ENCODE measurements around the gene DBN1. TPM values are rescaled to one million over a fixed set of nuclear protein-coding genes. Genes with fewer than 3 reads are reported as not detected.

DBN1 gene
- total and polyA plus RNA-seq, 9 of the 15 experiments (the other 6 are each of a cell fraction or from before 2014, with no cell fraction given) = 0.25 to 87.2 (median 27.9) TPM

DNA sequence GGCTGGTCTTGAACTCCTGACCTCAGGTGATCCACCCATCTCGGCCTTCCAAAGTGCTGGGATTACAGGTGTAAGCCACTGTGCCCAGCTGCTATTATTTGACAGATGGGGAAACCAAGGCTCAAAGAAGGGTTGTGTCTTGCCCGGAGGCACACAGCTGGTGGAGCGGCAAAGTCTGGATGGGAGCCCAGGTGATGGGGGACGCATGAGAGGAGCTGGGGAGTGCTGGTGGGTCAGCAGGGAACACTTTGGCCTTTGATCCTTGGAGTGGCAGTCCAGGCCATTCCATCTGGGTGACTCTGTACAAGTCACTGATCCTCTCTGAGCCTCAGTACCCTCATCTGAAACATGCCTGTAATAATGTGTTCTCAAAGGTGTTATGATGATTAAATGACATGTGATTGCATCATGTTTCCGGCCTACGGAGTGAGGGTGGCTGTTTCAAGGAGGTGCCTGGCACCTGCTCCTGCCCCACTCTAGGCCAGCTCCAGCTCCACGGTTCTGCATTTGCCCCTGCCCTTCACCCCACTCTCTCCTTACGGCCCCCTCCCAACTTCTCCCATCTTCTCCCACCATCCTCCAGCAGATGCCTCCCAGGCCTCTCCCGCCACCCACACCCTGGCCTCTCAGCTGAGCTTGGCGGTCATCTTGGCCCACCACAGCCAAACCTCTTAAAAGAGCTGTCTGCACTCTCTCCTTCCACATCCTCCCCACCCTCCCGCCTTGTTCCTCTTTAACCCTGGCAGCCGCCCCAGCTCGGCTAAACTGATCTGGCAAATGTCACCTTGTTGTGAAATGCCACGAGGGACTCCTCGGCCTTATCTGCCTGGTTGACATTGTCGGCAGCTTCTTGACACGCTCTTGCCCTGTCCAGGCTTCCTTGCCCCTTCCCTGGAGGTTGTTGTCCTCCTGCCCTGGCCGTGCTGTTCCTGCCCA is 5.5 kb upstream of the DBN1 start (continued):
- TF ChIP-seq, protein P1, sequence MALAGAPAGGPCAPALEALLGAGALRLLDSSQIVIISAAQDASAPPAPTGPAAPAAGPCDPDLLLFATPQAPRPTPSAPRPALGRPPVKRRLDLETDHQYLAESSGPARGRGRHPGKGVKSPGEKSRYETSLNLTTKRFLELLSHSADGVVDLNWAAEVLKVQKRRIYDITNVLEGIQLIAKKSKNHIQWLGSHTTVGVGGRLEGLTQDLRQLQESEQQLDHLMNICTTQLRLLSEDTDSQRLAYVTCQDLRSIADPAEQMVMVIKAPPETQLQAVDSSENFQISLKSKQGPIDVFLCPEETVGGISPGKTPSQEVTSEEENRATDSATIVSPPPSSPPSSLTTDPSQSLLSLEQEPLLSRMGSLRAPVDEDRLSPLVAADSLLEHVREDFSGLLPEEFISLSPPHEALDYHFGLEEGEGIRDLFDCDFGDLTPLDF (CRISPR knock-in tag; IDR thresholded peaks at IDR 0.05) = no peak
- TF ChIP-seq RBFOX2 (IDR thresholded peaks at IDR 0.05; ENCODE audit: low read depth, low read length) (peak; percentile 51; the same call in 1 of the 2 replicates), JUN (IDR thresholded peaks at IDR 0.05; ENCODE audit: borderline replicate concordance, low read depth, low read length) (no peak), JUN (CRISPR knock-in tag; IDR thresholded peaks at IDR 0.05; ENCODE audit: borderline replicate concordance) (0 out of 2 replicates have a peak, but pooled peaks have one; percentile 9), ETV6 (IDR thresholded peaks at IDR 0.05; ENCODE audit: borderline replicate concordance in 1 of 2, low read depth in 2 of 2, low read length in 1 of 2) (no peak), ETV6 (CRISPR knock-in tag; IDR thresholded peaks at IDR 0.05; ENCODE audit: borderline replicate concordance) (no peak), BHLHE40 (IDR thresholded peaks at IDR 0.05; ENCODE audit: low read length) (peak; percentile 71), ARID1B (IDR thresholded peaks at IDR 0.05) (peak; percentile 48; the same call in 1 of the 2 replicates), ZNF696 (CRISPR knock-in tag; conservative IDR thresholded peaks at IDR 0.05) (no peak), ELF4 (CRISPR knock-in tag; IDR thresholded peaks at IDR 0.05) (peak; percentile 91), ELF2 (CRISPR knock-in tag; IDR thresholded peaks at IDR 0.05) (no peak), CBX2 (IDR thresholded peaks at IDR 0.05; ENCODE audit: insufficient read depth, low read length, poor library complexity, severe bottlenecking) (no peak), NELFE (IDR thresholded peaks at IDR 0.05; ENCODE audit: insufficient read depth, insufficient read length) (no peak), SRF (CRISPR knock-in tag; IDR thresholded peaks at IDR 0.05) (no peak)
- TF ChIP-seq, protein P2, sequence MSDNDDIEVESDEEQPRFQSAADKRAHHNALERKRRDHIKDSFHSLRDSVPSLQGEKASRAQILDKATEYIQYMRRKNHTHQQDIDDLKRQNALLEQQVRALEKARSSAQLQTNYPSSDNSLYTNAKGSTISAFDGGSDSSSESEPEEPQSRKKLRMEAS (CRISPR knock-in tag; IDR thresholded peaks at IDR 0.05) = peak; percentile 66
- TF ChIP-seq, protein P3, sequence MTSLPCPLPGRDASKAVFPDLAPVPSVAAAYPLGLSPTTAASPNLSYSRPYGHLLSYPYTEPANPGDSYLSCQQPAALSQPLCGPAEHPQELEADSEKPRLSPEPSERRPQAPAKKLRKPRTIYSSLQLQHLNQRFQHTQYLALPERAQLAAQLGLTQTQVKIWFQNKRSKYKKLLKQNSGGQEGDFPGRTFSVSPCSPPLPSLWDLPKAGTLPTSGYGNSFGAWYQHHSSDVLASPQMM (CRISPR knock-in tag; IDR thresholded peaks at IDR 0.05) = no peak
- TF ChIP-seq, protein P4, sequence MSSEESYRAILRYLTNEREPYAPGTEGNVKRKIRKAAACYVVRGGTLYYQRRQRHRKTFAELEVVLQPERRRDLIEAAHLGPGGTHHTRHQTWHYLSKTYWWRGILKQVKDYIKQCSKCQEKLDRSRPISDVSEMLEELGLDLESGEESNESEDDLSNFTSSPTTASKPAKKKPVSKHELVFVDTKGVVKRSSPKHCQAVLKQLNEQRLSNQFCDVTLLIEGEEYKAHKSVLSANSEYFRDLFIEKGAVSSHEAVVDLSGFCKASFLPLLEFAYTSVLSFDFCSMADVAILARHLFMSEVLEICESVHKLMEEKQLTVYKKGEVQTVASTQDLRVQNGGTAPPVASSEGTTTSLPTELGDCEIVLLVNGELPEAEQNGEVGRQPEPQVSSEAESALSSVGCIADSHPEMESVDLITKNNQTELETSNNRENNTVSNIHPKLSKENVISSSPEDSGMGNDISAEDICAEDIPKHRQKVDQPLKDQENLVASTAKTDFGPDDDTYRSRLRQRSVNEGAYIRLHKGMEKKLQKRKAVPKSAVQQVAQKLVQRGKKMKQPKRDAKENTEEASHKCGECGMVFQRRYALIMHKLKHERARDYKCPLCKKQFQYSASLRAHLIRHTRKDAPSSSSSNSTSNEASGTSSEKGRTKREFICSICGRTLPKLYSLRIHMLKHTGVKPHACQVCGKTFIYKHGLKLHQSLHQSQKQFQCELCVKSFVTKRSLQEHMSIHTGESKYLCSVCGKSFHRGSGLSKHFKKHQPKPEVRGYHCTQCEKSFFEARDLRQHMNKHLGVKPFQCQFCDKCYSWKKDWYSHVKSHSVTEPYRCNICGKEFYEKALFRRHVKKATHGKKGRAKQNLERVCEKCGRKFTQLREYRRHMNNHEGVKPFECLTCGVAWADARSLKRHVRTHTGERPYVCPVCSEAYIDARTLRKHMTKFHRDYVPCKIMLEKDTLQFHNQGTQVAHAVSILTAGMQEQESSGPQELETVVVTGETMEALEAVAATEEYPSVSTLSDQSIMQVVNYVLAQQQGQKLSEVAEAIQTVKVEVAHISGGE (CRISPR knock-in tag; IDR thresholded peaks at IDR 0.05) = 0 out of 6 replicates have a peak, but pooled peaks of 1 of the 3 experiments have one; percentile 17
- TF ChIP-seq, protein P5, sequence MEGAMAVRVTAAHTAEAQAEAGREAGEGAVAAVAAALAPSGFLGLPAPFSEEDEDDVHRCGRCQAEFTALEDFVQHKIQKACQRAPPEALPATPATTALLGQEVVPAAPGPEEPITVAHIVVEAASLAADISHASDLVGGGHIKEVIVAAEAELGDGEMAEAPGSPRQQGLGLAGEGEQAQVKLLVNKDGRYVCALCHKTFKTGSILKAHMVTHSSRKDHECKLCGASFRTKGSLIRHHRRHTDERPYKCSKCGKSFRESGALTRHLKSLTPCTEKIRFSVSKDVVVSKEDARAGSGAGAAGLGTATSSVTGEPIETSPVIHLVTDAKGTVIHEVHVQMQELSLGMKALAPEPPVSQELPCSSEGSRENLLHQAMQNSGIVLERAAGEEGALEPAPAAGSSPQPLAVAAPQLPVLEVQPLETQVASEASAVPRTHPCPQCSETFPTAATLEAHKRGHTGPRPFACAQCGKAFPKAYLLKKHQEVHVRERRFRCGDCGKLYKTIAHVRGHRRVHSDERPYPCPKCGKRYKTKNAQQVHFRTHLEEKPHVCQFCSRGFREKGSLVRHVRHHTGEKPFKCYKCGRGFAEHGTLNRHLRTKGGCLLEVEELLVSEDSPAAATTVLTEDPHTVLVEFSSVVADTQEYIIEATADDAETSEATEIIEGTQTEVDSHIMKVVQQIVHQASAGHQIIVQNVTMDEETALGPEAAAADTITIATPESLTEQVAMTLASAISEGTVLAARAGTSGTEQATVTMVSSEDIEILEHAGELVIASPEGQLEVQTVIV (CRISPR knock-in tag; IDR thresholded peaks at IDR 0.05; ENCODE audit: borderline replicate concordance) = no peak

Data from K562 (cell line).